Measurements from ENCODE around the gene IL2RA. TPM values are rescaled to one million over a fixed set of nuclear protein-coding genes. Genes with fewer than 3 reads are reported as not detected.

The IL2RA gene
- total RNA-seq, 1 donor from 2014 or later: 4.3 TPM

- peaks cover 55% of the 10 kb centered on the region for H3K4me1 ChIP-seq
- ATAC-seq: no peak
- no peaks in the 10 kb centered on the region for H3K27me3 ChIP-seq
- H3K36me3 ChIP-seq: peaks cover 35% of the 10 kb centered on the region
- H3K4me3 ChIP-seq: no peak overlapping the region
- no peak overlapping the region for H3K27ac ChIP-seq
- DNase-seq: no peak
- no peaks in the 10 kb centered on the region for H3K9me3 ChIP-seq
- TF ChIP-seq CTCF (IDR thresholded peaks at IDR 0.05): no peak
- intact Hi-C loops (cut with DNase I): no loop called here
Measured at GRCh38 chr10:6095810-6096570, 33.8 kb upstream of the IL2RA start.

GRCh38 chr10:6092731-6093130 lies 30.6 kb upstream of the IL2RA start:
- no peak for ATAC-seq
- Histone ChIP-seq H3K4me3 (no peak overlapping the region), H3K9me3 (no peaks in the 10 kb centered on the region), H3K4me1 (peaks cover 67% of the 10 kb centered on the region), H3K27me3 (no peaks in the 10 kb centered on the region), H3K27ac (no peak overlapping the region), H3K36me3 (peaks cover 8% of the 10 kb centered on the region)
- intact Hi-C loops (cut with DNase I): no loop called here
- TF ChIP-seq CTCF (IDR thresholded peaks at IDR 0.05): no peak
- DNase-seq: no peak

- Histone ChIP-seq H3K9me3 (no peaks in the 10 kb centered on the region), H3K27ac (no peak overlapping the region), H3K4me3 (no peak overlapping the region), H3K27me3 (no peaks in the 10 kb centered on the region), H3K36me3 (no peaks in the 10 kb centered on the region), H3K4me1 (peaks cover 71% of the 10 kb centered on the region)
- ATAC-seq (no peak), DNase-seq (no peak)
- intact Hi-C loops (cut with DNase I): no loop called here
- no peak for TF ChIP-seq CTCF (IDR thresholded peaks at IDR 0.05)
Measured at GRCh38 chr10:6091630-6092029, 29.5 kb upstream of the IL2RA start.

GRCh38 chr10:6089334-6090219 lies 27.4 kb upstream of the IL2RA start:
- Histone ChIP-seq H3K9me3 (no peaks in the 10 kb centered on the region), H3K27ac (peak overlapping the region; percentile 86), H3K36me3 (no peaks in the 10 kb centered on the region), H3K4me3 (peak overlapping the region; percentile 89), H3K4me1 (peaks cover 53% of the 10 kb centered on the region), H3K27me3 (no peaks in the 10 kb centered on the region)
- no peak for TF ChIP-seq CTCF (IDR thresholded peaks at IDR 0.05)
- intact Hi-C loops (cut with DNase I): no loop called here
- peak; percentile 69 for DNase-seq
- ATAC-seq: peak; percentile 21

- peak within 1 kb of the TSS; percentile 89 for H3K4me3 ChIP-seq
- H3K36me3 ChIP-seq: no peaks in the 10 kb centered on the region
- intact Hi-C loops (cut with DNase I): no loop called here
- no peaks in the 10 kb centered on the region for H3K9me3 ChIP-seq
- no peaks in the 10 kb centered on the region for H3K27me3 ChIP-seq
- peak within 1 kb of the TSS; percentile 86 for H3K27ac ChIP-seq
- peaks cover 50% of the 10 kb centered on the region for H3K4me1 ChIP-seq
- peak; percentile 100 for TF ChIP-seq CTCF (IDR thresholded peaks at IDR 0.05)
- ATAC-seq (peak; percentile 98), DNase-seq (peak; percentile 98)
Measured at GRCh38 chr10:6088721-6089333, 26.7 kb upstream of the IL2RA start, which contains the start of gene RBM17. Gene RBM17 (plus strand): TSS chr10:6089034. CDS start chr10:6097066, 8,032 bp downstream.

Measured in upper lobe of right lung (tissue), 1 donor.